ENCODE data around the gene HMG20A.

HMG20A gene

GRCh38 chr15:77519540-77519939 lies 98.9 kb downstream of the HMG20A start:
- DNase-seq (ENCODE audit: low spot score) = no peak

- no peak for DNase-seq (ENCODE audit: low spot score)
These were observed 100.5 kb downstream of the HMG20A start for GRCh38 chr15:77521206-77521605.

- no peak for DNase-seq (ENCODE audit: low spot score)
These were observed 104.7 kb downstream of the HMG20A start for GRCh38 chr15:77525400-77525811.

GRCh38 chr15:77525907-77526594 lies 105.4 kb downstream of the HMG20A start:
- DNase-seq (ENCODE audit: low spot score) = no peak

- no peak for DNase-seq (ENCODE audit: low spot score)
These were observed 106.0 kb downstream of the HMG20A start for GRCh38 chr15:77526595-77527163.

- DNase-seq (ENCODE audit: low spot score) = no peak
These were observed 106.6 kb downstream of the HMG20A start for GRCh38 chr15:77527164-77527778.

- no peak for DNase-seq (ENCODE audit: low spot score)
These were observed 107.1 kb downstream of the HMG20A start for GRCh38 chr15:77527831-77528231.

- no peak for DNase-seq (ENCODE audit: low spot score)
These were observed 107.7 kb downstream of the HMG20A start for GRCh38 chr15:77528290-77528967.

GRCh38 chr15:77528968-77529319 lies 108.3 kb downstream of the HMG20A start:
- no peak for DNase-seq (ENCODE audit: low spot score)

GRCh38 chr15:77529394-77530159 lies 108.9 kb downstream of the HMG20A start:
- DNase-seq (ENCODE audit: low spot score) = no peak

- DNase-seq (ENCODE audit: low spot score) = no peak
These were observed 109.9 kb downstream of the HMG20A start for GRCh38 chr15:77530576-77530975.

GRCh38 chr15:77531191-77532000 lies 110.7 kb downstream of the HMG20A start:
- no peak for DNase-seq (ENCODE audit: low spot score)

GRCh38 chr15:77532067-77532710 lies 111.5 kb downstream of the HMG20A start:
- DNase-seq (ENCODE audit: low spot score) = no peak

GRCh38 chr15:77532846-77533245 lies 112.2 kb downstream of the HMG20A start:
- DNase-seq (ENCODE audit: low spot score) = no peak

GRCh38 chr15:77533578-77534430 lies 113.1 kb downstream of the HMG20A start:
- no peak for DNase-seq (ENCODE audit: low spot score)
